NCI-H2171 (cell line): ENCODE results near the gene PTGES3.
A peak's percentile ranks its signal among the peaks of the same experiment; 100 is the strongest.
"Not testable (repeated sequence)": the region's sequence is repeated elsewhere in the genome, so short reads cannot be mapped to it uniquely, and the experiment has no call there.

Source experiments
- DNase-seq: peaks from one replicate; lab custom pipeline; 2025; lab: John Stamatoyannopoulos, UW

Gene PTGES3

GRCh38 chr12:56688129-56688845 is at the start of gene PTGES3:
TSS of gene PTGES3 (minus strand) at chr12:56688284. CDS start at chr12:56687999, 285 bp downstream.
- DNase-seq: peak; percentile 98

- no peak for DNase-seq
Measured at GRCh38 chr12:56728139-56728861, 40.2 kb upstream of the PTGES3 start.

- DNase-seq: not testable (repeated sequence)
Measured at GRCh38 chr12:56726196-56726675, 38.2 kb upstream of the PTGES3 start.

GRCh38 chr12:56725723-56726102 is 37.6 kb upstream of the PTGES3 start:
- no peak for DNase-seq

- DNase-seq: peak; percentile 92
Measured at GRCh38 chr12:56724972-56725722, 37.1 kb upstream of the PTGES3 start, which contains the start of gene NACA. TSS of gene NACA (minus strand) at chr12:56725299. CDS start at chr12:56724521, 778 bp downstream.

- DNase-seq: no peak
Measured at GRCh38 chr12:56724701-56724971, 36.6 kb upstream of the PTGES3 start.

- DNase-seq: no peak
Measured at GRCh38 chr12:56723889-56724700, 36.0 kb upstream of the PTGES3 start.

GRCh38 chr12:56723352-56723751 is 35.3 kb upstream of the PTGES3 start:
- no peak for DNase-seq

- DNase-seq: no peak
Measured at GRCh38 chr12:56722832-56723231, 34.7 kb upstream of the PTGES3 start.

GRCh38 chr12:56721721-56722120 is 33.6 kb upstream of the PTGES3 start:
- DNase-seq: no peak

- no peak for DNase-seq
Measured at GRCh38 chr12:56721216-56721615, 33.1 kb upstream of the PTGES3 start.

GRCh38 chr12:56720731-56721151 is 32.7 kb upstream of the PTGES3 start:
- DNase-seq: no peak

- DNase-seq: no peak
Measured at GRCh38 chr12:56719056-56719455, 31.0 kb upstream of the PTGES3 start.

GRCh38 chr12:56718636-56719035 is 30.6 kb upstream of the PTGES3 start:
- no peak for DNase-seq

- DNase-seq: no peak
Measured at GRCh38 chr12:56718149-56718548, 30.1 kb upstream of the PTGES3 start.

- DNase-seq: no peak
Measured at GRCh38 chr12:56716933-56717880, 29.1 kb upstream of the PTGES3 start.

- no peak for DNase-seq
Measured at GRCh38 chr12:56716458-56716857, 28.4 kb upstream of the PTGES3 start.

- no peak for DNase-seq
Measured at GRCh38 chr12:56715798-56716197, 27.7 kb upstream of the PTGES3 start.

GRCh38 chr12:56714431-56714929 is 26.4 kb upstream of the PTGES3 start:
- no peak for DNase-seq

- no peak for DNase-seq
Measured at GRCh38 chr12:56713345-56713744, 25.3 kb upstream of the PTGES3 start.
